Measurements from ENCODE around the gene CPNE6.

CPNE6 gene

GRCh38 chr14:24098927-24099813 is 27.8 kb downstream of the CPNE6 start:
- WGBS, 2 donors (ENCODE audit: extremely low coverage in 2 of 2, insufficient read length in 2 of 2, insufficient replicate concordance in 1 of 2) = no CpG with 5 or more reads among the region's 17 CpGs
- no peak overlapping the region for H3K27ac ChIP-seq (replicated peaks; ENCODE audit: low read length)

GRCh38 chr14:24100197-24100981 is 29.0 kb downstream of the CPNE6 start:
- Histone ChIP-seq H3K18ac (ENCODE audit: low read length) (no peak overlapping the region), H2BK12ac (ENCODE audit: low read length) (no peak overlapping the region), H3K36me3 (replicated peaks in 1 of 2; ENCODE audit: control insufficient read depth in 2 of 2, insufficient read depth in 2 of 2, low read length in 2 of 2) (peaks cover 31 to 48% of the 10 kb centered on the region in 2 donors), H4K91ac (ENCODE audit: low read depth, low read length, poor library complexity) (no peak overlapping the region), H3K4me1 (ENCODE audit: control insufficient read depth in 2 of 2, insufficient read depth in 1 of 2, low read depth in 1 of 2, low read length in 2 of 2) (peaks cover 3 to 4% of the 10 kb centered on the region in 2 donors), H3K23ac (ENCODE audit: low read depth, low read length, poor library complexity) (no peak overlapping the region), H3K27ac (replicated peaks; ENCODE audit: low read length) (no peak overlapping the region), H4K8ac (ENCODE audit: low read depth, low read length) (no peak overlapping the region), H3K9ac (ENCODE audit: low read depth, low read length, poor library complexity) (no peak overlapping the region), H3K4ac (ENCODE audit: low read length) (no peak overlapping the region), H3K9me3 (replicated peaks in 1 of 2; ENCODE audit: control insufficient read depth in 2 of 2, insufficient read depth in 1 of 2, low read depth in 1 of 2, low read length in 2 of 2) (peaks cover 0 to 2% of the 10 kb centered on the region in 2 donors), H3K79me1 (ENCODE audit: low read depth, low read length) (no peaks in the 10 kb centered on the region), H2BK120ac (ENCODE audit: low read depth, low read length) (no peak overlapping the region), H2AFZ (ENCODE audit: low read length) (no peak overlapping the region), H2BK15ac (ENCODE audit: low read length) (no peak overlapping the region), H3K27me3 (ENCODE audit: control insufficient read depth in 3 of 3, insufficient read depth in 3 of 3, low read depth in 1 of 3, low read length in 3 of 3) (no peaks in the 10 kb centered on the region), H3K4me3 (ENCODE audit: low read length in 2 of 2) (no peak overlapping the region), H3K4me2 (ENCODE audit: insufficient read depth, low read length, poor library complexity, severe bottlenecking) (no peak overlapping the region), H3K14ac (ENCODE audit: low read length) (no peak overlapping the region), H2AK5ac (ENCODE audit: low read depth, low read length) (no peak overlapping the region), H2BK5ac (ENCODE audit: low read length) (no peak overlapping the region)
- DNase-seq (ENCODE audit: low spot score) = no peak
- WGBS, 2 donors (ENCODE audit: extremely low coverage in 2 of 2, insufficient read length in 2 of 2, insufficient replicate concordance in 1 of 2) = no CpG with 5 or more reads among the region's 4 CpGs

More at GRCh38 chr14:24098927-24099813, 27.8 kb downstream of the CPNE6 start:
- Histone ChIP-seq H2BK5ac (ENCODE audit: low read length) (no peak overlapping the region), H3K9ac (ENCODE audit: low read depth, low read length, poor library complexity) (peak overlapping the region; percentile 64), H3K4me1 (ENCODE audit: control insufficient read depth in 2 of 2, insufficient read depth in 1 of 2, low read depth in 1 of 2, low read length in 2 of 2) (peaks cover 7 to 11% of the 10 kb centered on the region in 2 donors), H3K79me1 (ENCODE audit: low read depth, low read length) (no peaks in the 10 kb centered on the region), H3K4ac (ENCODE audit: low read length) (no peak overlapping the region), H2BK120ac (ENCODE audit: low read depth, low read length) (no peak overlapping the region), H3K18ac (ENCODE audit: low read length) (no peak overlapping the region), H2BK12ac (ENCODE audit: low read length) (no peak overlapping the region), H4K8ac (ENCODE audit: low read depth, low read length) (no peak overlapping the region), H3K14ac (ENCODE audit: low read length) (no peak overlapping the region), H3K9me3 (replicated peaks in 1 of 2; ENCODE audit: control insufficient read depth in 2 of 2, insufficient read depth in 1 of 2, low read depth in 1 of 2, low read length in 2 of 2) (peaks cover 0 to 2% of the 10 kb centered on the region in 2 donors), H3K36me3 (replicated peaks in 1 of 2; ENCODE audit: control insufficient read depth in 2 of 2, insufficient read depth in 2 of 2, low read length in 2 of 2) (peaks cover 31 to 48% of the 10 kb centered on the region in 2 donors), H3K23ac (ENCODE audit: low read depth, low read length, poor library complexity) (no peak overlapping the region), H2AK5ac (ENCODE audit: low read depth, low read length) (no peak overlapping the region), H3K27me3 (ENCODE audit: control insufficient read depth in 3 of 3, insufficient read depth in 3 of 3, low read depth in 1 of 3, low read length in 3 of 3) (no peaks in the 10 kb centered on the region), H3K4me2 (ENCODE audit: insufficient read depth, low read length, poor library complexity, severe bottlenecking) (no peak overlapping the region), H2BK15ac (ENCODE audit: low read length) (no peak overlapping the region), H2AFZ (ENCODE audit: low read length) (no peak overlapping the region), H4K91ac (ENCODE audit: low read depth, low read length, poor library complexity) (no peak overlapping the region), H3K4me3 (ENCODE audit: low read length in 2 of 2) (no peak overlapping the region)
- no peak for DNase-seq (ENCODE audit: low spot score)

GRCh38 chr14:24100982-24101494 is 29.7 kb downstream of the CPNE6 start:
- no peaks in the 10 kb centered on the region for H3K4me1 ChIP-seq (ENCODE audit: control insufficient read depth in 2 of 2, insufficient read depth in 1 of 2, low read depth in 1 of 2, low read length in 2 of 2)
- no peak overlapping the region for H3K4ac ChIP-seq (ENCODE audit: low read length)
- no peak overlapping the region for H4K8ac ChIP-seq (ENCODE audit: low read depth, low read length)
- no peak overlapping the region for H3K9ac ChIP-seq (ENCODE audit: low read depth, low read length, poor library complexity)
- H2BK12ac ChIP-seq (ENCODE audit: low read length) = no peak overlapping the region
- H3K18ac ChIP-seq (ENCODE audit: low read length) = no peak overlapping the region
- H3K27ac ChIP-seq (replicated peaks; ENCODE audit: low read length) = no peak overlapping the region
- no peak overlapping the region for H3K4me2 ChIP-seq (ENCODE audit: insufficient read depth, low read length, poor library complexity, severe bottlenecking)
- no peaks in the 10 kb centered on the region for H3K27me3 ChIP-seq (ENCODE audit: control insufficient read depth in 3 of 3, insufficient read depth in 3 of 3, low read depth in 1 of 3, low read length in 3 of 3)
- no peak overlapping the region for H4K91ac ChIP-seq (ENCODE audit: low read depth, low read length, poor library complexity)
- peaks cover 0 to 2% of the 10 kb centered on the region in 2 donors for H3K9me3 ChIP-seq (replicated peaks in 1 of 2; ENCODE audit: control insufficient read depth in 2 of 2, insufficient read depth in 1 of 2, low read depth in 1 of 2, low read length in 2 of 2)
- H2BK15ac ChIP-seq (ENCODE audit: low read length) = no peak overlapping the region
- H3K14ac ChIP-seq (ENCODE audit: low read length) = no peak overlapping the region
- H3K36me3 ChIP-seq (replicated peaks in 1 of 2; ENCODE audit: control insufficient read depth in 2 of 2, insufficient read depth in 2 of 2, low read length in 2 of 2) = peaks cover 31 to 48% of the 10 kb centered on the region in 2 donors
- no peak for DNase-seq (ENCODE audit: low spot score)
- no peak overlapping the region for H2AK5ac ChIP-seq (ENCODE audit: low read depth, low read length)
- H2BK5ac ChIP-seq (ENCODE audit: low read length) = no peak overlapping the region
- WGBS, 2 donors (ENCODE audit: extremely low coverage in 2 of 2, insufficient read length in 2 of 2, insufficient replicate concordance in 1 of 2) = no CpG with 5 or more reads among the region's 3 CpGs
- no peak overlapping the region for H3K23ac ChIP-seq (ENCODE audit: low read depth, low read length, poor library complexity)
- H3K79me1 ChIP-seq (ENCODE audit: low read depth, low read length) = no peaks in the 10 kb centered on the region
- no peak overlapping the region for H3K4me3 ChIP-seq (ENCODE audit: low read length in 2 of 2)
- no peak overlapping the region for H2AFZ ChIP-seq (ENCODE audit: low read length)
- no peak overlapping the region for H2BK120ac ChIP-seq (ENCODE audit: low read depth, low read length)
